Left renal pelvis (tissue), 4 donors: Measurements from ENCODE around the gene CHRNA7. TPM values are rescaled to one million over a fixed set of nuclear protein-coding genes. Genes with fewer than 3 reads are reported as not detected.
"Not testable (repeated sequence)": the region's sequence is repeated elsewhere in the genome, so short reads cannot be mapped to it uniquely, and the experiment has no call there.

Experiments
- DNase-seq, 4 donors: peaks; one replicate each; pipeline ENCODE4 v3.0.0-alpha.2; 2013; ENCODE audit warnings: low read depth in 4 of 4, low spot score in 3 of 4
- polyA plus RNA-seq, 4 donors: library from polyadenylated mRNA; unstranded; fragments of 120-200 nt; gene quantifications; one replicate each; pipeline ENCODE4 v1.2.1, GENCODE V29; 2013; ENCODE audit not compliant: insufficient read length in 4 of 4

CHRNA7 gene
- polyA plus RNA-seq, 4 donors = 9.8 to 34.0 (median 13.7) TPM

- no peak for DNase-seq
Observed at GRCh38 chr15:32119286-32119685, 89.0 kb downstream of the CHRNA7 start.

- no peak for DNase-seq
Observed at GRCh38 chr15:32119694-32120330, 89.5 kb downstream of the CHRNA7 start.

- no peak for DNase-seq
Observed at GRCh38 chr15:32120577-32121383, 90.5 kb downstream of the CHRNA7 start.

GRCh38 chr15:32121384-32121695, 91.0 kb downstream of the CHRNA7 start:
- DNase-seq = no peak

GRCh38 chr15:32122013-32122412, 91.7 kb downstream of the CHRNA7 start:
- DNase-seq = no peak

GRCh38 chr15:32123473-32123872, 93.2 kb downstream of the CHRNA7 start:
- DNase-seq = no peak

- DNase-seq = no peak
Observed at GRCh38 chr15:32124726-32125125, 94.4 kb downstream of the CHRNA7 start.

- no peak for DNase-seq
Observed at GRCh38 chr15:32125595-32125994, 95.3 kb downstream of the CHRNA7 start.

GRCh38 chr15:32129815-32130214, 99.5 kb downstream of the CHRNA7 start:
- DNase-seq = no peak

GRCh38 chr15:32130823-32131222, 100.5 kb downstream of the CHRNA7 start:
- no peak for DNase-seq

- no peak for DNase-seq
Observed at GRCh38 chr15:32131803-32132202, 101.5 kb downstream of the CHRNA7 start.

- DNase-seq = no peak
Observed at GRCh38 chr15:32132859-32133258, 102.5 kb downstream of the CHRNA7 start.

GRCh38 chr15:32134842-32135241, 104.5 kb downstream of the CHRNA7 start:
- DNase-seq = no peak

GRCh38 chr15:32135335-32135734, 105.0 kb downstream of the CHRNA7 start:
- DNase-seq = no peak

GRCh38 chr15:32145512-32145911, 115.2 kb downstream of the CHRNA7 start:
- DNase-seq = not testable (repeated sequence)

GRCh38 chr15:32148833-32149555, 118.7 kb downstream of the CHRNA7 start:
- DNase-seq = no peak

- no peak for DNase-seq
Observed at GRCh38 chr15:32152574-32152973, 122.3 kb downstream of the CHRNA7 start.

GRCh38 chr15:32153868-32154623, 123.7 kb downstream of the CHRNA7 start:
- DNase-seq = not testable (repeated sequence)

GRCh38 chr15:32162143-32162542, 131.8 kb downstream of the CHRNA7 start:
- DNase-seq = not testable (repeated sequence)

- not testable (repeated sequence) for DNase-seq
Observed at GRCh38 chr15:32164065-32164464, 133.8 kb downstream of the CHRNA7 start.

GRCh38 chr15:32164747-32165146, 134.4 kb downstream of the CHRNA7 start:
- not testable (repeated sequence) for DNase-seq
